GM21528 (cell line): ENCODE results near the gene SPRY1.
A peak's percentile ranks its signal among the peaks of the same experiment; 100 is the strongest.

ENCODE experiments used
- ATAC-seq: cut with Tn5 transposase; IDR thresholded peaks from one replicate; pipeline ENCODE4 v1.9.1; 2021; ENCODE audit warnings: mild to moderate bottlenecking, moderate library complexity; ENCODE audit not compliant: unreplicated experiment, low FRiP score

Gene SPRY1

GRCh38 chr4:123406872-123407271 lies 10.3 kb downstream of the SPRY1 start:
- ATAC-seq, result no peak

GRCh38 chr4:123408471-123409084 lies 12.0 kb downstream of the SPRY1 start:
- ATAC-seq, result no peak

GRCh38 chr4:123409334-123409733 lies 12.7 kb downstream of the SPRY1 start:
- no peak for ATAC-seq

DNA sequence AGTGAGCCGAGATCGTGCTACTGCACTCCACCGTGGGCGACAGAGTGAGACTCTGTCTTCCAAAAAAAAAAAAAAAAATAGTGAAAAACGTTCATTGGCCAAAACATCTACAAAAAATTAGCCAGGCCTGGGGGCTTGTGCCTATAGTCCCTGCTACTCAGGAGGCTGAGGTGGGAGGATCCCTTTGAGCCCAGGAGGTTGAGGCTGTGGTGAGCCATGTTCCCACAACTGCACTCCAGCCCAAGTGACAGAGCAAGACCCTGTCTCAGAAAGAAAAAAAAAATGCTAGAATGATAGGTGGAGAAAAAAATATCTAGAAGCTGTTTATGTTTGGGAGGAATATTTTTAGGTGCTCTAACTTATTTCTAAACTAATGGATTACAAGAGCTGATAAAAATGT lies 14.9 kb downstream of the SPRY1 start:
- no peak for ATAC-seq

DNA sequence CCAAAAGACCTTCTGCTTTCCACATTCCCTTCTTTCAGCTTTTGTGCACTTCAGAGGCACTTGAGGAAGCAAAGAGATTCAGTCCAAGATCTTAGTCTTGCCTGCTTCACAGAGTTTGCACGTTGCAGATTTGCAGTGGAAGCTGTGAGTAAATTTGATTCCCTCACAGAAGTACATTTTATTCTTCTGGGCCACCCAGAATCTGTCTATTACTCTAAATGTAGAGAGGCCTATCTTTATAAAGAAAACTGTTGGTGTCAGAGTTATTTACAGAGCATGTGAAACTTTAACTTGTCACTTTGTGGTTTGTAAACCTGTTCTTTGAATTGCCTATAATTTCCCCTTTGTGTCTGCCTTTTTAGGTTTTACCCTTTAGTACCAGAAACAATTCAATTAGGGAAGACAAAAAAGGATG lies 15.5 kb downstream of the SPRY1 start:
- ATAC-seq, result peak; percentile 83

DNA sequence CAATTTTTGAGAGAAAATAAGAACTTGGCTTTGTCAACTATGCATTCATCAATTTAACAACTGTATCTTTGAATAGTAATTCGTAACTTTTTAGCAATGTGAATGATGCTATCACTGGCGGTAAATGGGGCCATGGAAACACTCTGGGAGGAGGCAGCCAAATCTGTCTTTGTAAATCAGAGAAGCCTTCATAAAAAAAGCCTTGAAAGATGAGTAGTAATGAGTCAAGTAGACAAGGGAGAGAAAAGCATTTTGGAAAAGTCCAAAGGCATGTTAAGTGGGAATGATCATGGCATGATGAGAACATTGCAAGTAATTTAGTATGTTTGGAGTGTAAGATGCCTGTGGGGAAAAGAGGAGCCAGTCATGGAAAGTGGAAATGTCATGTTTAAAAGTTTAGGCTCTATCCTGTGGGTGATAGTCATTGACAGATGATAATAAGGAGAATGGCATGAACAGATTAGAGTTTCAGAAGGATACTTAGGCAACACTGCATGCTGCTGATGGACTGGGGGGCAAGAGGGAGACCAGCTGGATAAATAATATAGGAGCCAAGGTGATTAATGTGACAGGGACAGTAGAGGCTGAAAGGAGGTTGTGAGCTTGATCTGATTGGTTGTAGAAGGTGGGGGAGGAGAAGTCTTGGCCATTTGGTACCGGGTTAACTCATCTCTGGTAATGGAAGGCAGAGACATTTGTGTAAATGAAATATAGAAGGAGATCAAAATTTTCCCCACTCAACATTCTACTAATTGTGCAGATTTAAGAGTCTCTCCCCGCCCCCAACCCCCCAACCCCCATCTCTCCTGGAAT lies 16.3 kb downstream of the SPRY1 start:
- ATAC-seq, result no peak

DNA sequence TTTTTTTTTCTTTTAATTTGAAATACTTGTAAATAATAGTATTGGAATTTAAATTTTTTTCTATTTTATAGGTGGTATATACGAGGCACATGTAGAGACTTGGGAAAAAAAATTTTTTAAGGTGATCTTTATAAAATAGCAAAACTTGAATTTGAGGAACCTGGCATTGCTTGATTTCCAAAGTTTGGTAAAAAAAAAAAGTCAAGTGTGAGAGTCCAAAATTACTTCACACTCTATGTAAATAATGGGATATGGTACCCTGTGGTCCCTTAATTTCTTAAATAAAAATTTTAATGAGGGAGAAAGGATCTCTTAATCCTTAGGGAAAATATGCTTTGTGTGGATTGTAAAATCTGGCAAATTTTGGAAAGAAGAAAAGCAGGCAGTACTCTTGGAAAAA lies 19.0 kb downstream of the SPRY1 start:
- ATAC-seq, result no peak

DNA sequence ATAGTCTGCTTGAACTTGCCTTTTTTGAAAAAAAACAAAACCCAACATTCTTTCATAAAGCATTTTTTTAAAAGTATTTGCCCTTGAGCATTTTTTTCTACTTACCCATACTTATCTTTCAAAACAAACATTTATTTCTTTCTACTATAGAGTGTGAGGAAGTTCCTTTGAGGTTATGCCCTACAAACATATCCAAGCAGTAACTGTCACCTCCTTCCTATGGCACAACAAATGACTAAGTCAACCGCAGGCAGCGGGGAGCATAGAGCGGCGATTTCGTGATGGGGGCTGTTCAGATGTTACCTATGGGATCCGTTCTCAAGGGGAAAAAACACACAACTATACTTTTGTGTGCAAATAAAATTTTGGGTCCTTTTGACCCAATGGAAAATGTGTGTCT lies 19.4 kb downstream of the SPRY1 start:
- no peak for ATAC-seq

DNA sequence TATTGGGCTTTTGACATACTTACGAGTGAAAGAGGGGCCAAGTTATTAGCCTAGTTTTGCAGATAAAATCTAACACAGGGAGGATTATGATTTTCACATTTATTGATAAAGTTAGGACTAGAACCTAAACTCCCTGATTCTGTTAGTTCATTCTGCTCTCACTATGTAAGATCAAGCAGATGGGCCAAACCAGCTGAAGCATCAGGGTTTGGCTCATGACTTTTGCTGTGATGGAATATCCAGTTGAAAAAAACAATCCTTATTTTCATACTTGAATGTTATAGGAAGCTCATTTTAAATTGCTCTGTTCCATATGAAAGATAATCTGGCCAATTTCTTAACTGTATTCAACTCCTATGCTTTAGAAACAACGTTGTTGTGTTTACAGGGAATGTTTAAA lies 21.2 kb downstream of the SPRY1 start:
- ATAC-seq, result no peak

- ATAC-seq, result peak; percentile 74
Observed at GRCh38 chr4:123418351-123418931, 21.8 kb downstream of the SPRY1 start.

DNA sequence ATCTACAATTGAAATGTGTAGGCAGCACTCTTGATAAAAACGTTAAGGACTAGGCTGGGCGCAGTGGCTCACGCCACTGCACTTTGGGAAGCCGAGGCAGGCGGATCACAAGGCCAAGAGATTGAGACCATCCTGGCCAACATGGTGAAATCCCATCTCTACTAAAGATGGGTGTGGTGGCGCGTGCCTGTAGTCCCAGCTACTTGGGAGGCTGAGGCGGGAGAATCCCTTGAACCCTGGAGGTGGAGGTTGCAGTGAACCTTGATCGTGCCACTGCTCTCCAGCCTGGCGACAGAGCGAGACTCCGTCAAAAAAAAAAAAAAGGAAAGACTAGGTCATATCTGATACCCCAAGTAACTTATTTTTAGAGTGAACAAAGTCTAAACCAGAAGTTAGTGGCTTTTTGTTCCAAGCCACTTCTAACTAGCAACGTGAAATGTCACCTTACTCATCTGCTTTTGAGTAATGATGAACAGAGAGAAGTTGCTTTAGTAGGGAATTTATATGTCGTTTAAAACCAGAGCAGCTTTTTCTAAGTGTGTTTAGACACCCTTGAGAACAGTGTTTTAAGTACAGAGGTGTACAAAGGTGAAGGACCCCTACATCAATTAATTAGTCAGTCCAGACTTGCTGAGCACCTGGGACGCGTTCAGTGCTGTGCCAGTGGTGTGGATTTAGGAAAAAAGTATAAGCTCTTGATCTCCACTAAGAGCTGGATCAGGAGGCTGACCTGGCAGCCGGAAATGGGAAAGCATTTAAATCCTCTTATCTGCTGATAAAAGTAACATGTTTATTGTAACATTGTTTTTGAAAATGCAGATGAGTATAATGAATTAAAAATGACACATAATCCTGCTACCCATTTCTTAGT lies 23.5 kb downstream of the SPRY1 start:
- no peak for ATAC-seq

DNA sequence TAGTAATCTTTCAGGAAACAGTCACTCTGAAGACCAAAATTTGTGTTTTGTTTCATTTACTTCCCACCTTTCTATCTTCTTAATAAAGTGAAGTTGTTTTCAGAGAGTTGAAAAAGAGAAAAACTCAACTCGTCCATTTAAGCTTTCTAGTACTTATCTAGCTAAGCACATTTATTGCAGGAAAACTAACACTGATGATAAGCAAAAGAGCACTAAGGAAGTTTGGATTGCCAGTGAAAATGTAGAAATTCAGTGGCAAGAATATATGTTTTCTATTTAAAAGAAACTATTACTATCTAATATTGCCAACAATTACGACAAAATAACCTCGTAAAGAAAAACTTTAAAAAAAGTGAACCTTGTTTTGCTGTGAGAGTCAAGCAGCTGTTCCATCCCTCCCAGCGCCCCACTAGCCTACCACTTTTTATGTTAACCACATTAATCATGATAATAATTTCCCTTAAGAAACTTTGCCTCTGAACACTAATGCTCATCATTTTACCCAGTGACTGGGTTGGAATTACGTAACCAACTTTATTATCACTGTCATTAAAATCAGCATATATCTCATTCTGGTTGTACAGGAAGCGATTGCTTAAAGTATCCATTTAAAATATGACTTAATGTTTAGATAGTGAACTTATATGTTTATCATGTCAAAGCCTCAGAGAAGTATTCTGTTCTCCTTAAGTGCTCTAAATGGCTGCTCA lies 24.8 kb downstream of the SPRY1 start:
- no peak for ATAC-seq

DNA sequence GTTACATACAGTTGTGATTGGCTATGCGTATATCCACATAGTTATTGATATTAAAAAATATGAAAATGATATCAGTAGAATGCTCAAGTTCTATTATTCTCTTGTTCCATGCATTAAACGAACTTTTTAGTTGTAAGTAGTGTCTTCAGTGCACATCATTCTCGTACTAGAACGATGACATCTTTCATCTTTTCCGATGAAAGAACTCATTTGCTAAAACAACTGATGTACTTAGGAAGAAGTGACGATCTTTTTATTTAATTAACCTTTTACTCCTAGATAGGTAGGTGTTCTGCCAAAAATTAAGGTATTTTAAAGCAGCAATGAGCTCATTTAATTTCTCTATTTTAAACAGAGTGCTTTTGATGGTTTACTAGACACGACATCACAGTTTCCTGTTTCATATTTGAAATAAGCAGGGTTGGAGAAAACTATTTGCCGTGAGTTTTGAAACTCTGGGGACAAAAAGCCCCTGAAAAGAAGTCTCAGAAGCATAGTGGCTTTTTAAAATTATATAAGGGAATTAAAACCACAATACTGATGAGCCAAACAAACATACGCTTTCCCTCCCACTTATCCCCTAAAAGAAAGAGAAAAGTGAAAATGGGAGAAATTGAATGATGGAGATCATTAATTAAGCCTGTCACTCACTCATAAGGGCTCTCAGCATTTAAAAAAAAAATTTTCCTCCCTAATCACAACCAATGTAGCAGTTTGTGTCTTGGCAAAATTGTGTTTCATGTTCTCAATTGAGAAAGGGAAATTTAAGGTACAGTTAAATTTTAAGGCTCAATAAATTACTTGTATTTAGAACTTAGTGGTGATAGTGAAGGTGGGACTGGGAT lies 25.6 kb downstream of the SPRY1 start:
- no peak for ATAC-seq

GRCh38 chr4:123423819-123424218 lies 27.2 kb downstream of the SPRY1 start:
- no peak for ATAC-seq

DNA sequence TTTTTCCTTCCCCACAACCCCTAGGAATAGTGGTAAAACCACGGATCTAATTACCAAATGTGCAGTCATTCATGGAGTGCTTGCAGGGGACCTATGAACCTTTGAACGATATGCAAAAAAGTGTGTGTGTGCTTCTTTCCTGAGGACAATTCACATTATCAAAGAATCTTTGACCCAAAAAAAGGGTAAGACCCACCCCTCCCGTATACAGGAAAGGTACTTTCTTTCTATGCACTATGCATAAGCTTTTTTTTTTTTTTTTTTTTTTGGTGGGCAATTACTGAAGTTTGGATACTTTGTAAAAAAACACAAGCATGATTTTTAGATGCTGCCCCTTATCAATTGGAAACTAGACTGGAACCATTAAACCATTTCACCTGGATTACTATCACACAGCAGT lies 31.4 kb downstream of the SPRY1 start:
- ATAC-seq, result no peak

DNA sequence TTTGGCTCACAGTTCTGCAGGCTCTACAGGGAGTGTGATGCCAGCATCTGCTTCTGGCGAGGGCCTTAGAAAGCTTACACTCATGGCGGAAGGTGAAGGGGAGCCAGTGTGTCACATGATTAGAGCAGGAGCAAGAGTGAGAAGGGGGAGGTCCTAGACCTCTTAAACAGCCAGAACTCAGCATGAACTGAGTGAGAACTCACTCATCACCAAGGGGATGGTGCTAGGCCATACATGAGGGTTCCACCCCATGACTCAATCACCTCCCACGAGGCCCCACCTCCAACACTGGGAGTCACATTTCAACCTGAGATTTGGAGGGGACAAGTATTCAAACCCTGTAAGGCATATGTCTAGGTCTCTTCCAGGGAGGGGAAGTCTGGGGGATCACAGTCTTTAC lies 33.4 kb downstream of the SPRY1 start:
- ATAC-seq, result no peak

- ATAC-seq, result no peak
Observed at GRCh38 chr4:123430501-123430900, 33.9 kb downstream of the SPRY1 start.

- ATAC-seq, result no peak
Observed at GRCh38 chr4:123433573-123433972, 37.0 kb downstream of the SPRY1 start.

DNA sequence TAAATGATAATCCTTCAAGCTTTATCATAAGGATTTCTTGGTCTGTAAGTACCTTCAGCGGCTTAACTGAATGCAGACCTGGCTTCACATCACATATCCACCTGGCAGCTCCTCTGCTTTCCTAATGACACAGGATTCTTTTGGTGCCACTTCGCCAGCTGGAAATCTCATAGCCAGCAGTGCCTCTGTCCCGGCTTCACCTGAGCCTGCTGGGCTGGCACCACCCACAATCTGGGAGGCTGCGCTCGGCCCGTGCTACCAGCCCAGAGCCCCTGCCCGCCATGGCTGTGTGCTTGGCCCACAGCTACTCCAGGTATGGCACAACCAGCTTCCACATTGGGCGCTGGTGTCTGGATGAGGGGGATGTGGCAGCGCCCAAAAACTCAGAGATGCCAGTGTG lies 37.4 kb downstream of the SPRY1 start:
- no peak for ATAC-seq
